H9 (cell line): ENCODE measurements around the gene MLANA. TPM values are rescaled to one million over a fixed set of nuclear protein-coding genes. Genes with fewer than 3 reads are reported as not detected.
A peak's percentile ranks its signal among the peaks of the same experiment; 100 is the strongest.

Source experiments
- DNase-seq: peaks from one replicate; pipeline ENCODE4 v3.0.0-alpha.2; 2017
- H2AFZ ChIP-seq: one replicate; pipeline ENCODE4 v1.6.1; 2013; ENCODE audit warnings: mild to moderate bottlenecking, low read length, control low read depth, moderate library complexity
- H2AK5ac ChIP-seq: 2 replicates; pipeline ENCODE4 v1.6.1; 2013; ENCODE audit warnings: low read length, control low read depth, mixed read lengths; ENCODE audit not compliant: insufficient read length
- H2BK120ac ChIP-seq: one replicate; pipeline ENCODE4 v1.6.1; 2013; ENCODE audit warnings: low read depth, mild to moderate bottlenecking, low read length, control low read depth, inconsistent platforms; ENCODE audit not compliant: poor library complexity, severe bottlenecking
- H2BK12ac ChIP-seq: 2 replicates; pipeline ENCODE4 v1.6.1; 2013; ENCODE audit warnings: low read length, control low read depth, mixed read lengths, low read depth; ENCODE audit not compliant: insufficient read length
- H2BK15ac ChIP-seq: 2 replicates; pipeline ENCODE4 v1.6.1; 2013; ENCODE audit warnings: low read depth, low read length, control low read depth
- H2BK20ac ChIP-seq: one replicate; pipeline ENCODE4 v1.6.1; 2013; ENCODE audit warnings: low read depth, mild to moderate bottlenecking, low read length, control low read depth, inconsistent platforms; ENCODE audit not compliant: poor library complexity, severe bottlenecking
- H2BK5ac ChIP-seq: 2 replicates; pipeline ENCODE4 v1.6.1; 2013; ENCODE audit warnings: low read length, control low read depth, mixed read lengths; ENCODE audit not compliant: insufficient read length
- H3K14ac ChIP-seq: 2 replicates; pipeline ENCODE4 v1.6.1; 2013; ENCODE audit warnings: low read length, control low read depth; ENCODE audit not compliant: insufficient read depth
- H3K18ac ChIP-seq: 2 replicates; pipeline ENCODE4 v1.6.1; 2013; ENCODE audit warnings: low read depth, mild to moderate bottlenecking, mixed read lengths, low read length, control low read depth; ENCODE audit not compliant: insufficient read length
- H3K23ac ChIP-seq: 2 replicates; pipeline ENCODE4 v1.6.1; 2013; ENCODE audit warnings: low read length, control low read depth, mixed read lengths, low read depth; ENCODE audit not compliant: insufficient read length
- H3K23me2 ChIP-seq: 2 replicates; pipeline ENCODE4 v1.6.1; 2013; ENCODE audit warnings: low read depth, mild to moderate bottlenecking, mixed read lengths, low read length, control low read depth; ENCODE audit not compliant: insufficient read length, poor library complexity, severe bottlenecking
- H3K27ac ChIP-seq: 2 replicates; pipeline ENCODE4 v1.5.1; 2013; ENCODE audit warnings: low read length, control low read depth, mixed read lengths, low read depth; ENCODE audit not compliant: insufficient read length
- H3K27me3 ChIP-seq: 2 replicates; pipeline ENCODE4 v1.6.1; 2013; ENCODE audit warnings: low read length, control low read depth, inconsistent platforms; ENCODE audit not compliant: insufficient read depth
- H3K4ac ChIP-seq: 2 replicates; pipeline ENCODE4 v1.6.1; 2013; ENCODE audit warnings: low read depth, mild to moderate bottlenecking, control low read depth, inconsistent platforms, low read length, moderate library complexity
- H3K4me1 ChIP-seq: 2 replicates; pipeline ENCODE4 v1.6.1; 2013; ENCODE audit warnings: low read length, control low read depth, inconsistent platforms; ENCODE audit not compliant: insufficient read depth
- H3K4me2 ChIP-seq: 2 replicates; pipeline ENCODE4 v1.6.1; 2013; ENCODE audit warnings: low read length, control low read depth, mixed read lengths; ENCODE audit not compliant: insufficient read length, insufficient read depth
- H3K56ac ChIP-seq: 2 replicates; pipeline ENCODE4 v1.6.1; 2013; ENCODE audit warnings: low read depth, mild to moderate bottlenecking, mixed read lengths, low read length, control low read depth; ENCODE audit not compliant: insufficient read length
- H3K79me1 ChIP-seq: 2 replicates; pipeline ENCODE4 v1.6.1; 2013; ENCODE audit warnings: low read depth, mild to moderate bottlenecking, moderate library complexity, low read length, control low read depth, inconsistent platforms; ENCODE audit not compliant: insufficient read depth, poor library complexity, severe bottlenecking
- H3K79me2 ChIP-seq: 2 replicates; pipeline ENCODE4 v1.6.1; 2013; ENCODE audit warnings: low read length, control low read depth, inconsistent platforms; ENCODE audit not compliant: insufficient read depth
- H3K9ac ChIP-seq: 2 replicates; pipeline ENCODE4 v1.6.1; 2013; ENCODE audit warnings: low read length, control low read depth, mixed read lengths; ENCODE audit not compliant: insufficient read length; ENCODE audit errors: extremely low read depth
- H3K9me3 ChIP-seq: one replicate; pipeline ENCODE4 v1.6.1; 2013; ENCODE audit warnings: low read depth, low read length, inconsistent platforms; ENCODE audit not compliant: control insufficient read depth
- H3T11ph ChIP-seq: one replicate; pipeline ENCODE4 v1.6.1; 2013; ENCODE audit warnings: mild to moderate bottlenecking, low read length, control low read depth, inconsistent platforms
- H4K20me1 ChIP-seq: one replicate; pipeline ENCODE4 v1.6.1; 2013; ENCODE audit not compliant: control insufficient read depth, insufficient read length, insufficient read depth
- H4K5ac ChIP-seq: 2 replicates; pipeline ENCODE4 v1.6.1; 2013; ENCODE audit warnings: low read depth, mild to moderate bottlenecking, mixed read lengths, low read length, control low read depth; ENCODE audit not compliant: insufficient read length
- H4K8ac ChIP-seq: replicated peaks from 2 replicates; pipeline ENCODE4 v1.6.1; 2013; ENCODE audit warnings: low read length, control low read depth, mixed read lengths, low read depth; ENCODE audit not compliant: insufficient read length
- H4K91ac ChIP-seq: 2 replicates; pipeline ENCODE4 v1.6.1; 2013; ENCODE audit warnings: low read depth, mild to moderate bottlenecking, moderate library complexity, mixed read lengths, low read length, control low read depth; ENCODE audit not compliant: insufficient read length
- H3K27ac Mint-ChIP-seq, 3 experiments: 2 replicates in 2 of 3; 3 replicates in 1 of 3; pipeline ENCODE4 v1.8.0; 2020 to 2021; ENCODE audit warnings: mixed read lengths in 3 of 3, mild to moderate bottlenecking in 1 of 3, moderate library complexity in 1 of 3
- H3K27me3 Mint-ChIP-seq: 2 replicates; pipeline ENCODE4 v1.8.0; 2021; ENCODE audit warnings: low read depth, mild to moderate bottlenecking, moderate library complexity, mixed read lengths
- H3K36me3 Mint-ChIP-seq, 3 experiments: 2 replicates in 2 of 3; 3 replicates in 1 of 3; pipeline ENCODE4 v1.8.0; 2020 to 2021; ENCODE audit warnings: low read depth in 3 of 3, mixed read lengths in 3 of 3; ENCODE audit not compliant: insufficient read depth in 1 of 3
- H3K4me1 Mint-ChIP-seq, 2 experiments: 2 replicates each; pipeline ENCODE4 v1.8.0; 2020; ENCODE audit warnings: mixed read lengths in 2 of 2
- H3K4me3 Mint-ChIP-seq, 2 experiments: 2 replicates in 1 of 2; 3 replicates in 1 of 2; pipeline ENCODE4 v1.8.0; 2020 to 2021; ENCODE audit warnings: mild to moderate bottlenecking in 2 of 2, mixed read lengths in 2 of 2, moderate library complexity in 1 of 2
- H3K9me3 Mint-ChIP-seq, 2 experiments: 2 replicates in 1 of 2; 3 replicates in 1 of 2; pipeline ENCODE4 v1.8.0; 2020; ENCODE audit warnings: mild to moderate bottlenecking in 2 of 2, mixed read lengths in 2 of 2, moderate library complexity in 1 of 2
- CTCF ChIP-seq: fragments of 200-600 bp; sonication (generic); conservative IDR thresholded peaks from 3 replicates; pipeline ENCODE4 v1.8.0; 2021; ENCODE audit warnings: antibody characterized with exemption, mild to moderate bottlenecking
- WGBS: extraction: QIAGEN DNeasy Blood & Tissue Kit; methylation state at CpG from one replicate; pipeline ENCODE4 v1.1.7; 2013; ENCODE audit warnings: missing lambda C conversion rate, low lambda C conversion rate, mixed read lengths; ENCODE audit not compliant: insufficient read length; ENCODE audit errors: extremely low coverage; 5-methylcytosine and 5-hydroxymethylcytosine counted together
- total RNA-seq: library from RNA; stranded (reverse); gene quantifications from 2 replicates; pipeline ENCODE4 v1.2.1, GENCODE V29; 2021

Gene MLANA
- total RNA-seq, 1 experiment from 2014 or later, result not detected

GRCh38 chr9:5842929-5843793, 47.5 kb upstream of the MLANA start:
- no peak overlapping the region for H2AFZ ChIP-seq
- H3K36me3 Mint-ChIP-seq, result peaks cover 2 to 11% (median 3%) of the 10 kb centered on the region in 3 experiments; a peak in 5 of 7 replicates
- no peak overlapping the region for H2BK20ac ChIP-seq
- H3K79me1 ChIP-seq, result no peaks in the 10 kb centered on the region
- H2AK5ac ChIP-seq, result no peak overlapping the region
- H3K4me3 Mint-ChIP-seq, result no peak overlapping the region
- no peak overlapping the region for H2BK15ac ChIP-seq
- H3K4me1 ChIP-seq, result 0 out of 2 replicates have a peak, but pooled peaks cover 2% of the 10 kb centered on the region
- no peak overlapping the region for H4K5ac ChIP-seq
- no peak overlapping the region for H3K14ac ChIP-seq
- no peaks in the 10 kb centered on the region for H3K79me2 ChIP-seq
- no peak overlapping the region for H4K91ac ChIP-seq
- H3K4me1 Mint-ChIP-seq, result peaks cover 17 to 24% of the 10 kb centered on the region in 2 experiments
- H2BK12ac ChIP-seq, result no peak overlapping the region
- H3K27ac Mint-ChIP-seq, result peak overlapping the region in 1 of 3 experiments; percentile 60; a peak in 1 of 7 replicates
- no peak overlapping the region for H3T11ph ChIP-seq
- peaks cover 7% of the 10 kb centered on the region in 2 experiments; a peak in 4 of 5 replicates for H3K9me3 Mint-ChIP-seq
- no peak overlapping the region for H2BK120ac ChIP-seq
- H3K27me3 Mint-ChIP-seq, result no peaks in the 10 kb centered on the region; the same call in 1 of the 2 replicates
- H4K8ac ChIP-seq, result no peak overlapping the region
- no peak overlapping the region for H3K27ac ChIP-seq
- no peak overlapping the region for H2BK5ac ChIP-seq
- WGBS, result no CpG with 5 or more reads among the region's 5 CpGs
- H3K4me2 ChIP-seq, result no peak overlapping the region
- no peak for TF ChIP-seq CTCF
- no peak overlapping the region for H3K23ac ChIP-seq
- H3K27me3 ChIP-seq, result no peaks in the 10 kb centered on the region
- DNase-seq, result no peak
- no peaks in the 10 kb centered on the region for H3K9me3 ChIP-seq
- no peak overlapping the region for H3K18ac ChIP-seq
- no peak overlapping the region for H3K56ac ChIP-seq
- H4K20me1 ChIP-seq, result no peaks in the 10 kb centered on the region
- no peak overlapping the region for H3K4ac ChIP-seq
- no peaks in the 10 kb centered on the region for H3K23me2 ChIP-seq
- H3K9ac ChIP-seq, result no peak overlapping the region
